Activated CD8-positive, alpha-beta memory T cell treated with anti-CD3 and anti-CD28 coated beads for 1 hour (primary cell): ENCODE data around the gene LRP4.

ENCODE experiments used
- DNase-seq, 2 donors: peaks; one replicate each; pipeline ENCODE4 v3.0.0-alpha.2; 2020; ENCODE audit warnings: low read depth in 1 of 2; ENCODE audit errors: extremely low read depth in 1 of 2

Gene LRP4

DNA sequence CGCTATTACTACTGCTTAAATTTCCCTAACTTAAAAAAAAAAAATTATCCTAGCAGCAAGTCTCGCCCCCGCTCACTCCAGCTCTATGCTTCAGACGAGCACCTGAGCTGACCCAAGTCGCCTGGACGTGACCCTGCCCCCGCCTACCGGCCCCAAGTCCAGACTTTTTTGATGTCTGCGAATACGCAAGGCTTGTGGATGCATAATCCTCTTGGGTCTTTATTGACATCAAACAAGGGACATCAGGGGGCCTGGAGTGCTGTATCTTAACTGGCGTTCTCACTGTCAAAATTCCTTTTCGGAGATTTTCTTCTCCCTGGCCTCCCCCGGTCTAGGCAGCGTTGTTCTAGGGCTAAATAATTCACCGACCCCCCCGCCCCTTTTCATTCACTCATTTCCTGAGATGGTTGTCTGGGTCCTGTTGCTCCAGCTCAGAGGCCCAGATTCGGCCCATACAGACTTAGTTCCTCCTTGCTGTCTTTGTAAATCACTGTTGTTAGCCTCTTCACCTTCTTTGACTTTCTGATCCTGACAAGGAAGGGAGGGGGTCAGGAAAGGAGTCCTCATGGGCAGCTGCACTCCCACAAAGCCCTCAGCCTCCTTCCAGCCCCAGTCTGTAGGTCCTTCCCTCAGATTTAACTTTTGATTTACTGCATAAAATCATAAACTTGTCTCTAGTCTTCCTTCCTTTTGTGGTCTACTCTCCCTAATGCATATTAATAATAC lies 601 bp upstream of the LRP4 start:
- DNase-seq: no peak

DNA sequence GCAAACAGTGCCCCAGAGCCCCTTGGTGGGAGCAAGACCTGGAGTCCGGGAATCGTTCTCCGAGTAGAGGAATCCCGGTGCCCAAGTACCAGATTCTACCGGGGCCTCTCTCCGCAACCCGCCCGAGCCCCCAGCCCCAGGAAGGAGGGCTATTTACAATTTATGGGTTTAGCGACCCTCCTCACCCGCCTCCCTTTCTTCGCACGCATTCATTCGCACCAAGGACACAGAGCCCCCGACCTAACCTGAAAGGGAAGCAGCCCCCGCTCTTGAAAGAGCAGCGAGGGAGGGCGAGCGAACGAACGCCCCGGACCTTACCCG lies 628 bp downstream of the LRP4 start:
- no peak for DNase-seq

DNA sequence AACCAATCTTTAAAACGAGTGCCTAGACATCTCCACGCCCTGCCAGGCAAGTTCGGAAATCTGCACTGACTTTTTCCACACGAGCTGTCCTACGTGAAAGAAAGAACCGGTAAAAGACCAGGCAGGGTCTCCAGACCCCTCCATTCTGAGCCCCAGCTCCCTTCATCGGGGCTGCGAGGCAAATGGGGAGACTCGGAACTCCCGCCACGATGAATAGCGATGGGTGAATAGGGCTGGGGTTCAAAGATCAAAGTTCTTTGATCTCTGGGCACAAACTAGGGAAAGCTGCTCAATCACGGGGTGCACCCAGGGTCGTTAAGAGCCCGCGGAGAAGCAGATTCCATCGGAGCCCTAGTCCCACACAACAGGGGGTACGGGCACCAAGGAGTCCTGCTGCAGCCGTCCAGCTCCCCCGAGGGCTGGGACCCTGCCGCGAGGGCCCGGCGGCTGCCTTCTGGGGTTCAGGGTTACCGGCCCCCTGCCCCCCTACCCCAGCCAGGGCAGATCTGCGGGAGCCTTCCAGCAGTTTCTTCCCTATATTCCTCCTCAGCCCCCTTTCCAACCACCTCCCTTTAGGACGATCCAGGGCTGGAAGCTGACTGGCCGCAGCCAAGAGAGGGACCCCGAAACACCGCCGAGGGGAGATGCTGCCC lies 1.1 kb downstream of the LRP4 start:
- no peak for DNase-seq

DNA sequence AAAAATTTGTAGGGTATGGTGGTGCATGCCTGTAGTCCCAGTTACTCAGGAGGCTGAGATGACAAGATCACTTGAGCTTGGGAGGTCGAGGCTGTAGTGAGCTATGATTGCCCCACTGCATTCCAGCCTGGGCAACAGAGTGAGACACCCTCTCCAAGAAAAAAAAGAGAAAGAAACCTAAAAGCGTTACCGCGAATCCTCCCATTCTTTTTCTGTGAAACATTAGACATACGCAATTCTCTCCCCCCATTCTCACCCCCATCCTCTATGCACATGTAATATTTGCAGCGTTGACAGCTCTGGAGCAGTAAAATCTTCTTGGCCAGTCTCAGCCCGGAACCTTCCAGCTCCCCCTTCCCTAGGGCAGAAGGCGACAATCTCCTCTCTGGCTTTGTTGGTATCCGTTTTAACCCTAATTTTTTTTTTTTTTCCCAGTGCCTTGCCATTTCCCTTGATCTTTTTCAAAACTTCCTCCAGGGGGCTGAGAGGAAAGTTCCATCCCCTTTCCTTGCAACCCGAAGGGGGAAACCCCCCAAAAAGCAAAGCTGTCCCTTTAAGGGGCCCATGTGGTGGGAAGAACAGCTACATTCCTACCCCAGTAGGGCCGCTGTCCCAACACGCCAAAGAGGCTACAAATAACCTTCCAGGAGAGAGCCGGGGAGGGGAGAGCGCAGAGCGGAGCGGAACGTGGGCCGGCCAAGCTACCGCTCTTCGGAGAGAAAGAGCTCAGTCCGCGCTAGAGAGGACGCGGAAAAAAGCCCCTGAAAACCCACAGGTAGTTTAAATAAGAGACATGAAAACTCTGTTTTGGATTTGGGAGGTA lies 1.9 kb downstream of the LRP4 start:
- DNase-seq: no peak

DNA sequence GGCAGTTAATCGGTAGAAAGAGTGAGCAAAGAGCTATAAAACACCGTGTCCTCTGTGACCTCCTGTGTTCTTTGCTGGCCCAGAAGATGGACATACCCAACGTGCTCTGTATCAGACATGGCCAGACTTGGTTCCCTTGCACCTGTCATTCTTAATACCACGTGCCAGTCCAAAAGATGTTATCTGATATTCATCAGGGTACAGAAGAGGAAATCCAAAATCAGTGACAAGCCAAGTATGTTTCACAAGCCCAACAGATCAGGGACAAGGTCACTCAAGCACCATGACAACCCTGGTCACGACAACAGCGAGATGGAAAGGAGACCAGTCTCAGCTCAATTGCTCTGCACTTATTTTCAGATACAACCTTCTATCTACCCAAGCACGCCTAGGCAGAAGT lies 3.4 kb downstream of the LRP4 start:
- DNase-seq: no peak

DNA sequence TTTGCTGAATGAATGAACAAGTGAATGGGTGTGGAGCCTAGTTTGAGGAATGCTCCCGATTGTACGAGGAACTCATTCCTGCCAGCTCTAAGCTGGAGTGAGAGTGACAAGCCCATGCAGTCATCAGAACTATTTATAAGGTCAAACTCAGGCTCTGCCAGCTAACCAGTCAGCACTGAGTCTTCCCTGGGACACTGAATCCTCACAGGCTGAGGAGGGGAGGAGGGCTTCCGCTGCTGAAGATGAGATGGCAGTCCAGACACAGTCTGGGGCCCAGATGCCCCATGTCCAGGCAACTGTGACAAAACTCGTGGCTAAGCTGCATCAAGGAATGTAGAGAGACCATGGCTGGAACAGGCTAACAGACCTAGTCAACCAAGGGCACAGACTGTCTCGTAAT lies 4.0 kb downstream of the LRP4 start:
- no peak for DNase-seq

DNA sequence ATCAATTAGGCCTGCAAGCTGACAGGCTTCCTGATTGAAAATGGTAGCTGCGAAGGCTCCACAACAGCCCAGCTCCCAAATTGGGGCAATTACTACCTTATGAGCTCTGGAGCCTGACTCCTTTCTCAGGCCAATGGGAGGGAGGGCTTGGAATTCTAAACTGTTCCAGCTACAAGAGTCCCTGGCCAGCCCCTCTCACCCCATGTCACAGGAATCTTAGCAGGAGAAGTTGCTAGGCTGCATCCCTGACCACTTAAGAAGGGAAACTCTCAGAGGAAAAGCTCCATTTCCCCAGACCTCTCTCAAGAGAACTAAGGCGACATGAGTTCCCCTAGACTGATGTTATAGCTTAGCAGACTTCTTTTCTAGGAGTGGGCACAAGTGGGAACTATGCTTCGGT lies 4.9 kb downstream of the LRP4 start:
- DNase-seq: no peak

DNA sequence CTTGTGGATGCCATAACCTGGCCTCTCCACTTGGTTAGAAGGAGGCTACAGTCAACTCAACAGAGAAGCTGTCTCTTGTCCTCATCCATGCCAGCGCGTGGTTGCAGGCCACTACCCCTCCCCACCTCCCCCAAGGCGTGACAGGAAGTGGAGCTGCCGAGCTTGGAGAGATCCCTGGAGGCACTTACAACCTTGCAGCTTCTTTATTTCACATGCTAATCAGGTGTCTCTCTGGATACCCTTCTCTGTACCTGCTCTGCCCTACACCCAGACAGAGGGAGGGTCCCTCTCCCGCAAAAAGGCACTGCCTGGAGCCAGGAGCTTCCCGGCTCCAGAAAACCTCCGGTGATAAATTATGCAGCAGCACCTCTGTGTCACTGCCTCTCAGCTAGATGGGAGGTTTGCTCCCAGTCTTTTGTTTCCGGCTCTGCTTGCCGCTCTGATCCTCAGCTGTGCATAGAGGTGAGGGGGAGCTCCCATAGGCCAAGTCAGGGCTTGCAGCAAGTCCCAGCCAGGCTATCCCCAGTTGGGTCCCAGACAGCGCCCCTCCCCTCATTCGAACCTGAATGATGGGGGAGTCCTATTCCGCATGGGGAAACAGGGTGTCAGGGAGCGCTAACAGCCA lies 5.7 kb downstream of the LRP4 start:
- DNase-seq: no peak

DNA sequence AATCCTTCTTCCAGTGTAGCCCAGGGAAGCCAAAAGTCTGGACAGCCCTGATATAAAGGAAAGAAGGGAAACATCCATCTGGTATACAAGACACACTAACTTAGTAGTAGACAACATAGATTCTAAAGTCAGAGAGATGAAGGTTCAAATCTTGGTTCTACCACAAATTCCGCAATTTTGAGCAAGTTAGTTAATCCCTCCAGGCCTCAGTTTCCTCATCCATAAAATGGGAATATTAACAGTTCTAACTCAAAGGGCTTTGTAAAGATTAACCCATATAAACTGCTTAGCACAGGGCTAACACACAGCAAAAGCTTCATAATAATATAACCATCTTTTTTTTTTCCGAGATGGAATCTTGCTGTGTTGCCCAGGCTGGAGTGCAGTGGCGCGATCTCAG lies 10.7 kb downstream of the LRP4 start:
- no peak for DNase-seq

DNA sequence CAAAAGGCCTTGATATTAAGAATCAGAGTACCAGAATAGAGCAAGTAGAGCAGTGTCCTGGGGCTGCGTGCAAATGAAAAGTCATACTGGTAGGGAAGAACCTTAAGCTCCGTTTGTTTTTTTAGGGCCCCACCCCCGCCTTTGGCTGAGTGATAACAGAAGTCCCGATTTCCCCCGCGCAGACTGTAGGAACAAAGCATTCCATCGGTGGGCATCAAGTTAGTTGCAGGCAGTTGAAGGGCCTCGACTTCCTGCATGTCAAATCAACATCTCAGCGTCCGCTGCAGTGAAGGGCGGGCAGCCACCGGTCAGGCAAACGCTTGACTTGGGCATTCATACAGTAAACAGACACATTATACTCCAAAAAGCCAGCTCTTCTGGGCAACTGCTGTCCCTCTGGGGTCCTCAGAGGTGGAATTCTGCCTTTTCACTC lies 11.7 kb downstream of the LRP4 start:
- DNase-seq: no peak

DNA sequence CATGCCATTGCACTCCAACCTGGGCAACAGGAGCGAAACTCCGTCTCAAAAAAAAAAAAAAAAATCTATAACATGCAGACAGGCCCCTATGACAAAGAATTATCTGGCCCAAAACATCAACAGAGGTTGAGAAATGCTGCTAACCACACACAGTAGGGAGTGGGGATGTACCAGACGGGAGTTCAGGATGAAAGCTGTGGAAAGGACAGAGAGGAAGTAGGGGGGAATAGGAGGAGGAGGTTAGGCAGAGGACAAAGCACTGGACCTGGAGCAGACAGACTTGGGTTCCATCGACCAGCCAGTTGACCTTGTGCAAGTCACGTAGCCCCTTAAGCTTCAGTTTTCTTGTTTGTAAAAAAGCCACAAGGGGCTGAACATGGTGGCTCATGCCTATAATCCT lies 12.5 kb downstream of the LRP4 start:
- no peak for DNase-seq

DNA sequence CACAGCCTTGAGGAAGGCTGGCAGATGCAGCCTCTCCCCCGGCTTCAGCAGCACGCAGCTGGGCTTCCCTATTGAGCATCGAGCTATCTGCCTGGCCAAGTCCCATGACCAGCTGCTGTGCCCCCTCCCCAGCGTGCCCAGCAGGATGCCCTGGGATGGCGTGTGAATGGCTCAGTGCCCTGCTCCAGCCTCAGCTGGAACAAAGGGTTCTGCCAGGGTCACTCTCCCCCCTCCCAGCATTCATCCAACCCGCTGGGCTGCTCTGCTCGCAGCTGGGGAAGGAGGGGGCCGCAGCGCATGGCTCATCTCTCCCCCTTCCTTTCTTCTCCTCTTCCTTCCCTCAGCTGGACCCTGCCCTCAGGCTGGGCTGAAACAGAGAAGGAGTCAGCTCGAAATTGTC lies 14.5 kb downstream of the LRP4 start:
- DNase-seq: no peak

DNA sequence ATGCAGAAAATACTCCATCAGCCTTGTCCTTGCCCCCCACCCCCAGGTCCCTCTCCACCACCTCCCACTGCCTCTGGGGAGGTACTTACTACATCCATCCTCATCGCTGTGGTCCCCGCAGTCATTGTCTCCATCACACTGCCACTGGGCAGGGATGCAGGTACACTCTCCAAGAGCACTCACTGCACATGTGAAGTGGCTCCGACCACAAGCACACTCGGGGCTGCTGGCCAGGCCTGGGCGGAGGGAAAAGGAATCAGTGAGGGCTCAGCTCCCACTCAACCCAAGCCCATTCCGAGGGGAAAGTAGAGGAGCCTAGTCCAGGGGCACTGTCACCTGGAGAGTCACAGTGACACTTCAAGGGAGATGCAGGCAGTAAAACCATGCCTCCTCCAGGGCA lies 15.7 kb downstream of the LRP4 start:
- no peak for DNase-seq

DNA sequence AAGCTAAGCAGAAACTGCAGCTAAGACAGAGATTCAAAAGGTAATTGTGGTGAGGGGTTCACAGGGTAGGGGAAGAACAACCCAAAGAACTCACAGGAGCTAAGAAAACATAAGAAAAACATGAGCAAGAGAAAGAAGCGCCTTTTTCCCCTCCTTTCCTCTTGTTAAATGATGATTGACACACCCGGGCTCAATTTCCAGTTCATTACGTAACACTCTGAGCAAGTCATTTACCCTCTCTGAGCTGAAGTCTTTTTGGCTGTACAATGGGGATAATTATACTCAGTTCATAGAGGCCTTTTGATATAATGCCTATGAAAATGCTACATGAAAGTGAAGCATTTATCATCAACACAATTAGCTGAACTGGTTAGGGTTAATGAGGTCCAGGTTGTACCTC lies 17.2 kb downstream of the LRP4 start:
- DNase-seq: no peak

DNA sequence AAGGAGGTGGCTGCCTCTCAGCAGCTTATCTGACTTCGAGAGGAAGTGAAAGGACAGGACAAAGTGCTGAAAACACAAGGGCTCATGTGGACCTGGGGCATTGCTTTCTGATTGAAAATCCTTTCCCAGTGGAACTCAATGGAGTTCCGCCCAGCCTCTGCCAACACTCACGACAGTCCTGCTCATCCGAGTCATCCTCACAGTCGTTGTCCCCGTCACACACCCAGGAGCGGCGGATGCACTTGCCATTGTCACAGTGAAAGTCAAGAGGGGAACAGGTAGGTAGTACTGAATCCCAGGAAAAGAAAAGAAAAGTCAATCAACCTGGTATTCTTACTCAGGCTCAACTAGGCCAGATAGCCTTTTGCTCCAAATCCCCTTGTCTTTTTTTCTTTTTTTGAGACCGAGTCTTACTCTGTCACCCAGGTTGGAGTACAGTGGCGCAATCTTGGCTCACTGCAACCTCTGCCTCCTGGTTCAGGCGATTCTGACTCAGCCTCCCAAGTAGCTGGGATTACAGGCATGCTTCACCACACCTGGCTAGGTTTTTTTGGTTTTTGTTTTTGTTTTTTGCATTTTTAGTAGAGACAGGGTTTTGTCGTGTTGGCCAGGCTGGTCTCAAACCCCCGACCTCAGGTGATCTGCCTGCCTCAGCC lies 18.1 kb downstream of the LRP4 start:
- DNase-seq: no peak

DNA sequence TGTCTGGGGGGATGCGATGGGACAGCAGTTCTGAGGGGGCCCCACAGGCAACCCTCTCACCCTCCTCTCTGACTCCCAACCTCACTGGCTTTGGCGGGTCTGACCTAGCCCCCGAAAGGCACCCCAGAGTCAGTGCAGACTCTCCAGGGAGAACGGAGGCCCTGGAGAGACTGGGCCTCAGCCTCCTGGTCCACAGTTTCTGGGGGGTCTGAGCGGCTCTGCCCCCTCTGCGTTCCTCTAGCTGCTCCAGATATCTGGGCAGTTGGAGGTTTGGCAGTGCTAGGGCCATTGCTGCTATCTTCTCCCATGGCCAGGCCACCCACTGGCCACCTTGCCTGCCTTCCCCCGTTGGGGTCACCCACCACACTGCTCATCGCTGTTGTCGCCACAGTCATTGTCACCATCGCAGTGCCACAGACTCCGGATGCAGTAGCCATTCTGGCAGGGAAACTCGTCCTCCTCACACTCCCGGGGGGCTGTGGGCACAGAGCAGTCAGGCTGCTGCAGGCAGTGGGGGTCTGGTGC lies 18.8 kb downstream of the LRP4 start:
- no peak for DNase-seq

DNA sequence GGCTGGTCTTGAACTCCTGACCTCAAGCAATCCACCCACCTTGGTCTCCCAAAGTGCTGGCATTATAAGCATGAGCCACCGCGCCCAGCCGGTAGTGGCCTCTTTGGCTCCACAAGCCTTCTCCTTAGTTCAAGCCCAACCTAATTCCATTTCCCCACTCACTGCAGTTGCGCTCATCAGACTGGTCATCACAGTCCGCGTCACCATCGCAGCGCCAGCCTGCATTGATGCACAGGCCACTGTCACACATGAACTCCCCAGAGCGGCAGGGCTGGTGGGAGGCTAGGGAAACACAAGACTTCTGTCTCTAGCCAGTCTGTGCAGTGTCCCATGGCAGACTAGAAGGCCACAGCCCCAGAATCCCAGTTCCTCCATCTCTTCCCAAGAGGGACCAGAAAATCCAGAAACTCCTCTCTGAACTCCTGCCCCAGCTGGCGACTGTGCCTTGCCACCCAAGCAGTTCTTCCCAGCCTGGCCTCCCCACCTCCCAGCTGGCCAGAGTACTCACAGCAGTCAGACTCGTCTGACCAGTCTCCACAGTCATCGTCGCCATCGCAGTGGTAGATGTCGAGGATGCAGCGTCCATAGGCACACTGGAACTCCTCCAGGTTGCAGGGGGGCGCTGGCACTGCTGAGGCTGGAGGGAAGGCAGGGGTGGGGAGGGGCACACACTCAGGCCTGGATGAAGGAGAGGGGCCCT lies 19.8 kb downstream of the LRP4 start:
- no peak for DNase-seq

DNA sequence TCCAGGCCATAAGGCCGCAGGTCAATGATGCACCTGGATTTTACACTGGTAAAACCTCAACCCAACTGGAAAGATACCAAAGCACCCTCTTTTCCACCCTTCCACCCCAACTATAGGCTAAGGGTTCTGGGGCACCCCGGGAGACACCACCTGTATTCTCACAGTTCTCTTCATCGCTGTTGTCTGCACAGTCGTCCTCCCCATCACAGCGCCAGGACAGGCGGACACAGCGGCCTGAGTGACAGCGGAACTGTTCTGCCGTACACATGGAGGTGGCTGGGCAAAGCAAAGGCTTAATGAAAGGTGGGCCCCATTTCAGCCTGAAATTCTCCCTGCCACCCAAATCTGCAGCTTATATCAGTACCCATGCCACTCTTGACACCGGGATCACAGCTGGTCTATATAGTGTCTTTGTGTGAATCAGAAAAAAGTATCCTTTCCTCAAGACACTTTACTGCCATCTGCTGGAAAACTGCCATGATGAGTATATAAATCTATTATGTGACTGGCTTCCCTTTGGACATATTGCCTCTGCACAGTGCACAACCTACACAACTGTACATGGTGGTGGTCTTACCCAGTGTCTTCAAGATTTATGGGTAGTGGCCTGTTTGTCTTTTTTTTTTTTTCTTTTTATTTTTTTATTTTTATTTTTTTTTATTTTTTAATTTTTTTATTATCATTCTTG lies 21.5 kb downstream of the LRP4 start:
- no peak for DNase-seq

DNA sequence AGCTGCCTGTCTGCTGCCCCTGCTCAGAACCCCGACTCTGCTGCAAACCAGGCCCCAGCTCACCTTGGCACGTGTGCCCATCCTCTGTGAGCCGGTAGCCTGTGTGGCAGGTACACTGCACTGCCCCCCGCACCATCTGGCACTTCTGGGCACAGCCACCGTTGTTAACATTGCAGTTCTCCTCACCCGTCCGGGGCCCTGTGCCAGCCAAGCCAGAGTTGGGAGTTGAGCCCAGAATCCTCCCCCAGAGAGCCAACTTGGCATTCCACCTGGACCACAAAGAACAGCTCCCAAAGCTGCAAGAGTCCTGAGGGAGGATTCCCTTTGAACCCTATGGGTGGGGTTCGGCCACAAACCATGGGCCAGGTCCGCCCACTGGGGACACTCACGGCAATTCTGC lies 22.5 kb downstream of the LRP4 start:
- DNase-seq: no peak

DNA sequence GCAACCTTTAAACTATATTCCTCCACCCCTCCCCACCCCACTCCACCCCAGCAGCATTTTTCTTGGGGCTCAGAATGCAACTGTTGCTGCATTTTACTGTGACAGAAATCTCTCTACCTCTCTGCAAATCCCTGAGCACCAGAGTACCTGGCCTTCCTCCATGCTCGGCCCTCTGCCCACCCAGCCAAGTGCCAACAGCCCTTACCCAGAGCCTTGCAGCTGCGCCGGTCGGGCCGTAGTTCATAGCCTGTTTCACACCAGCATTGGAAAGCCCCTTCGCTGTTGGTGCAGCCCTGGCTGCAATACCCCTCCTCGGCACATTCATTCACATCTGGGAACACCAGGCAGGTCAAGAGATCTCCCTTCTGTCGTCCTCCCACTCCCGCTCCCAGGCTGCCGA lies 23.4 kb downstream of the LRP4 start:
- no peak for DNase-seq
